GM23338 (cell line): ENCODE results near the gene PMM1. TPM values are rescaled to one million over a fixed set of nuclear protein-coding genes. Genes with fewer than 3 reads are reported as not detected.
"Not testable (repeated sequence)": the region's sequence is repeated elsewhere in the genome, so short reads cannot be mapped to it uniquely, and the experiment has no call there.

Experiments used
- ATAC-seq: fragments of 200-7000 bp; cut with Tn5 transposase; 3 replicates; pipeline ENCODE4 v1.9.1; 2020
- DNase-seq: peaks from one replicate; pipeline ENCODE4 v3.0.0-alpha.2; 2015; ENCODE audit warnings: low spot score
- H2AFZ ChIP-seq: fragments of 200-600 bp; sonication (generic); 2 replicates; pipeline ENCODE4 v1.8.0; 2016; ENCODE audit warnings: antibody characterized with exemption, mild to moderate bottlenecking, moderate library complexity
- H3F3A ChIP-seq: fragments of 200-600 bp; sonication (generic); replicated peaks from 2 replicates; pipeline ENCODE4 v1.8.0; 2017; ENCODE audit warnings: antibody characterized with exemption, mixed run types, low read depth
- H3K27ac ChIP-seq: fragments of 200-600 bp; sonication (generic); 2 replicates; pipeline ENCODE4 v1.6.1; 2016; ENCODE audit warnings: low read depth
- H3K27me3 ChIP-seq: fragments of 200-600 bp; sonication (generic); 2 replicates; pipeline ENCODE4 v1.8.0; 2016; ENCODE audit warnings: mild to moderate bottlenecking, mixed run types, moderate library complexity; ENCODE audit not compliant: insufficient read depth
- H3K36me3 ChIP-seq: fragments of 200-600 bp; sonication (generic); 2 replicates; pipeline ENCODE4 v1.8.0; 2016; ENCODE audit warnings: mild to moderate bottlenecking; ENCODE audit not compliant: insufficient read depth
- H3K4me1 ChIP-seq: fragments of 200-600 bp; sonication (generic); 2 replicates; pipeline ENCODE4 v1.8.0; 2016; ENCODE audit warnings: mild to moderate bottlenecking, moderate library complexity; ENCODE audit not compliant: insufficient read depth
- H3K4me2 ChIP-seq: fragments of 200-600 bp; sonication (generic); 2 replicates; pipeline ENCODE4 v1.7.1; 2017; ENCODE audit warnings: mixed run types
- H3K4me3 ChIP-seq: fragments of 200-600 bp; sonication (generic); 2 replicates; pipeline ENCODE4 v1.6.1; 2016; ENCODE audit warnings: mixed run types
- H3K79me2 ChIP-seq: fragments of 200-600 bp; sonication (generic); replicated peaks from 2 replicates; pipeline ENCODE4 v1.8.0; 2017; ENCODE audit warnings: mild to moderate bottlenecking; ENCODE audit not compliant: insufficient read depth
- H3K9me2 ChIP-seq: fragments of 200-600 bp; sonication (generic); 2 replicates; pipeline ENCODE4 v1.8.0; 2017; ENCODE audit not compliant: insufficient read depth
- H4K20me1 ChIP-seq: fragments of 200-600 bp; sonication (generic); replicated peaks from 2 replicates; pipeline ENCODE4 v1.8.0; 2017; ENCODE audit warnings: mild to moderate bottlenecking; ENCODE audit not compliant: insufficient read depth
- H3K27ac Mint-ChIP-seq: 2 replicates; pipeline ENCODE4 v1.8.0; 2020; ENCODE audit warnings: inconsistent platforms, mild to moderate bottlenecking, moderate library complexity, mixed read lengths
- H3K27me3 Mint-ChIP-seq: 3 replicates; pipeline ENCODE4 v1.8.0; 2022; ENCODE audit warnings: low read depth, mild to moderate bottlenecking, moderate library complexity, mixed read lengths, inconsistent platforms; ENCODE audit not compliant: insufficient read depth, poor library complexity
- H3K36me3 Mint-ChIP-seq: 3 replicates; pipeline ENCODE4 v1.8.0; 2021; ENCODE audit warnings: low read depth, mild to moderate bottlenecking, inconsistent platforms, moderate library complexity, mixed read lengths
- H3K4me1 Mint-ChIP-seq: 3 replicates; pipeline ENCODE4 v1.8.0; 2020; ENCODE audit warnings: mild to moderate bottlenecking, inconsistent platforms, mixed read lengths
- H3K4me3 Mint-ChIP-seq: 3 replicates; pipeline ENCODE4 v1.8.0; 2021; ENCODE audit warnings: moderate library complexity, mild to moderate bottlenecking, inconsistent platforms, mixed read lengths
- H3K9me3 Mint-ChIP-seq: 3 replicates; pipeline ENCODE4 v1.8.0; 2020; ENCODE audit warnings: moderate library complexity, mild to moderate bottlenecking, inconsistent platforms, mixed read lengths
- ETS1 ChIP-seq: IDR thresholded peaks from 2 replicates; pipeline ENCODE4 v1.6.1; 2016; ENCODE audit warnings: antibody characterized with exemption
- JUNB ChIP-seq: IDR thresholded peaks from one replicate; pipeline ENCODE4 v1.6.1; 2016; ENCODE audit warnings: antibody characterized with exemption; ENCODE audit not compliant: unreplicated experiment
- ZNF114 ChIP-seq: fragments of 250-450 bp; sonication (Bioruptor Pico); IDR thresholded peaks from 2 replicates; pipeline ENCODE4 v1.5.0; 2020; ENCODE audit warnings: mild to moderate bottlenecking, moderate library complexity
- ZNF331 ChIP-seq: fragments of 250-450 bp; sonication (Bioruptor Pico); IDR thresholded peaks from 2 replicates; pipeline ENCODE4 v1.5.0; 2020; ENCODE audit warnings: low read depth, mild to moderate bottlenecking, moderate library complexity
- polyA plus RNA-seq: library from polyadenylated mRNA; unstranded; fragments of >200 nt; fragmentation: Nextera tagmentation; extraction: Ambion mirVana; gene quantifications from 2 replicates; pipeline ENCODE4 v1.2.1, GENCODE V29; 2016
- total RNA-seq: library from RNA; depleted of rRNA; stranded (reverse); fragments of >200 nt; shearing (Covaris generic); gene quantifications from 2 replicates; pipeline ENCODE4 v1.2.3, GENCODE V29; 2014

The PMM1 gene
- total and polyA plus RNA-seq, 2 experiments from 2014 or later, result 8.7 to 9.9 TPM

GRCh38 chr22:41634610-41635009 is 45.0 kb upstream of the PMM1 start:
- not testable (repeated sequence) for H3K4me2 ChIP-seq, H3F3A ChIP-seq, H3K4me1 Mint-ChIP-seq, H3K27ac Mint-ChIP-seq, H3K4me1 ChIP-seq, H3K27me3 Mint-ChIP-seq, H3K4me3 ChIP-seq, H3K4me3 Mint-ChIP-seq, H3K27me3 ChIP-seq, H2AFZ ChIP-seq, ATAC-seq, H3K27ac ChIP-seq, H3K9me2 ChIP-seq, DNase-seq
- Histone ChIP-seq H3K36me3 (peaks cover 63% of the 10 kb centered on the region), H4K20me1 (peaks cover 29% of the 10 kb centered on the region), H3K79me2 (peaks cover 50% of the 10 kb centered on the region)
- H3K9me3 Mint-ChIP-seq, result peaks cover 14% of the 10 kb centered on the region; the same call in 2 of the 3 replicates
- H3K36me3 Mint-ChIP-seq, result peaks cover 87% of the 10 kb centered on the region

- H3F3A ChIP-seq, H3K4me2 ChIP-seq, DNase-seq, H3K4me3 ChIP-seq, H3K27ac Mint-ChIP-seq, H3K4me1 ChIP-seq, ATAC-seq, H3K4me3 Mint-ChIP-seq, H3K27ac ChIP-seq, H2AFZ ChIP-seq, H3K4me1 Mint-ChIP-seq, H3K9me2 ChIP-seq, H3K27me3 ChIP-seq: not testable (repeated sequence)
- Histone ChIP-seq H4K20me1 (peaks cover 31% of the 10 kb centered on the region), H3K79me2 (peaks cover 77% of the 10 kb centered on the region), H3K36me3 (peaks cover 67% of the 10 kb centered on the region)
- H3K27me3 Mint-ChIP-seq, result peaks cover 12% of the 10 kb centered on the region
- H3K9me3 Mint-ChIP-seq, result peaks cover 17% of the 10 kb centered on the region; the same call in 2 of the 3 replicates
- peaks cover 94% of the 10 kb centered on the region for H3K36me3 Mint-ChIP-seq
These were observed 42.0 kb upstream of the PMM1 start for GRCh38 chr22:41631615-41632014.

- peaks cover 12% of the 10 kb centered on the region for H3K27me3 Mint-ChIP-seq
- not testable (repeated sequence) for H3K27ac ChIP-seq, H2AFZ ChIP-seq, H3K4me1 Mint-ChIP-seq, H3K4me1 ChIP-seq, H3K27ac Mint-ChIP-seq, H3K4me3 Mint-ChIP-seq, H3K27me3 ChIP-seq, H3K4me2 ChIP-seq, H3K4me3 ChIP-seq, H3K9me2 ChIP-seq, ATAC-seq, H3F3A ChIP-seq, DNase-seq
- Histone ChIP-seq H3K79me2 (peaks cover 82% of the 10 kb centered on the region), H4K20me1 (peaks cover 30% of the 10 kb centered on the region), H3K36me3 (peaks cover 67% of the 10 kb centered on the region)
- peaks cover 92% of the 10 kb centered on the region for H3K36me3 Mint-ChIP-seq
- peaks cover 17% of the 10 kb centered on the region; the same call in 2 of the 3 replicates for H3K9me3 Mint-ChIP-seq
These were observed 41.5 kb upstream of the PMM1 start for GRCh38 chr22:41631115-41631514.

- Mint-ChIP-seq H3K4me3 (no peak overlapping the region), H3K9me3 (peaks cover 9% of the 10 kb centered on the region; the same call in 2 of the 3 replicates), H3K4me1 (peaks cover 8% of the 10 kb centered on the region), H3K27me3 (peaks cover 25% of the 10 kb centered on the region), H3K36me3 (peaks cover 88% of the 10 kb centered on the region), H3K27ac (no peak overlapping the region)
- H3K79me2 ChIP-seq, result peaks cover 81% of the 10 kb centered on the region
- H3F3A ChIP-seq, result peaks cover 29% of the 10 kb centered on the region; the same call in 1 of the 2 replicates
- H3K27me3 ChIP-seq, result no peaks in the 10 kb centered on the region
- H3K27ac ChIP-seq, result no peak overlapping the region
- ATAC-seq, result no peak
- DNase-seq, result no peak
- no peak overlapping the region for H3K4me2 ChIP-seq
- no peak overlapping the region for H2AFZ ChIP-seq
- peaks cover 6% of the 10 kb centered on the region for H3K4me1 ChIP-seq
- TF ChIP-seq ZNF331 (CRISPR knock-in tag) (no peak), ZNF114 (CRISPR knock-in tag) (no peak), ETS1 (no peak), JUNB (no peak)
- peaks cover 66% of the 10 kb centered on the region for H3K36me3 ChIP-seq
- H3K9me2 ChIP-seq, result no peaks in the 10 kb centered on the region
- peaks cover 27% of the 10 kb centered on the region for H4K20me1 ChIP-seq
- H3K4me3 ChIP-seq, result no peak overlapping the region
These were observed 35.9 kb upstream of the PMM1 start for GRCh38 chr22:41625577-41625976.
